GM19099 (cell line): ENCODE results near the gene TRAPPC2L.

ENCODE experiments used
- POLR2A ChIP-seq: IDR thresholded peaks from 3 replicates; pipeline ENCODE4 v1.6.1; 2011; ENCODE audit warnings: low read depth; ENCODE audit not compliant: insufficient read length; ENCODE audit errors: extremely low read depth

TRAPPC2L gene

GRCh38 chr16:88830258-88830657 lies 26.7 kb upstream of the TRAPPC2L start:
- no peak for TF ChIP-seq POLR2A

- no peak for TF ChIP-seq POLR2A
These were observed 26.1 kb upstream of the TRAPPC2L start for GRCh38 chr16:88830783-88831182.

- TF ChIP-seq POLR2A: no peak
These were observed 25.1 kb upstream of the TRAPPC2L start for GRCh38 chr16:88831838-88832237.

- no peak for TF ChIP-seq POLR2A
These were observed 23.8 kb upstream of the TRAPPC2L start for GRCh38 chr16:88833086-88833485.

- TF ChIP-seq POLR2A: no peak
These were observed 22.3 kb upstream of the TRAPPC2L start for GRCh38 chr16:88834670-88835069.

- no peak for TF ChIP-seq POLR2A
These were observed 21.5 kb upstream of the TRAPPC2L start for GRCh38 chr16:88835383-88835782.

- TF ChIP-seq POLR2A: no peak
These were observed 21.1 kb upstream of the TRAPPC2L start for GRCh38 chr16:88835818-88836217.

GRCh38 chr16:88836791-88837190 lies 20.1 kb upstream of the TRAPPC2L start:
- TF ChIP-seq POLR2A: no peak

GRCh38 chr16:88837806-88838205 lies 19.1 kb upstream of the TRAPPC2L start:
- TF ChIP-seq POLR2A: no peak

- no peak for TF ChIP-seq POLR2A
These were observed 18.4 kb upstream of the TRAPPC2L start for GRCh38 chr16:88838566-88838965.

GRCh38 chr16:88839026-88839529 lies 17.8 kb upstream of the TRAPPC2L start:
- no peak for TF ChIP-seq POLR2A

- no peak for TF ChIP-seq POLR2A
These were observed 17.0 kb upstream of the TRAPPC2L start for GRCh38 chr16:88839745-88840599.

- no peak for TF ChIP-seq POLR2A
These were observed 16.2 kb upstream of the TRAPPC2L start for GRCh38 chr16:88840600-88841215.

- no peak for TF ChIP-seq POLR2A
These were observed 15.2 kb upstream of the TRAPPC2L start for GRCh38 chr16:88841521-88842307.

GRCh38 chr16:88842308-88842756 lies 14.6 kb upstream of the TRAPPC2L start:
- no peak for TF ChIP-seq POLR2A
